ENCODE results near the gene PALM3.

DNA sequence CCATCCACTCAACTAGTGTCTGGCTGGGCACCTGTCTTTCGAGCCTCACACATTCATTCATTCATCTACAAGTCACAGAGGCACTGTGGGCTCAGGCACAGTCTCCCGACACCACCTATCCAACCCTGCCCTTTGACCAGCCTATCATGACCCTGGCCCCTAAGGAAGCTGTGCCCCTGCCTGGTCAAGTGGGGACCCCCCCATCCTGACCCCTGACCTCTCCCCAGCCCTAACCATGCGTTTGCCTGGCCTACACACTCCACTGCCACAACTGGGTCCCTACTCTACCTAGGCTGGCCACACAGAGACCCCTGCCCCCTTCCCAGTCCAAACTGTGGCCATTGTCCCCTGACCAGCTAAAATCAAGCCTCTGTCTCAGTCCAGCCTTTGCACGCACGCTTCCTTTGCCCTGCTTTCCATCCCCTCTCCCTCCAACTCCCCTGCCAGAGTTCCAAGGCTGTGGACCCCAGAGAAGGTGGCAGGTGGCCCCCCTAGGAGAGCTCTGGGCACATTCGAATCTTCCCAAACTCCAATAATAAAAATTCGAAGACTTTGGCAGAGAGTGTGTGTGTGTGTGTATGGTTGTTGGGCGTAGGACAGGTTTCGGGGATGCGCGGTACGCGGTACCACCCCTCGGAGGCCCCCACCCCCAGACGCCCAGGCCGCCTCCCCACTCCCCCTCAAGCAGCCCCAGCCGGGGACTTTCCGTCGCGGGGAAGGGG lies 30.7 kb downstream of the PALM3 start:
- TF ChIP-seq POLR2A (IDR thresholded peaks at IDR 0.05) (no peak), POLR2AphosphoS5 (IDR thresholded peaks at IDR 0.05) (no peak)
- TF ChIP-seq, protein P1, sequence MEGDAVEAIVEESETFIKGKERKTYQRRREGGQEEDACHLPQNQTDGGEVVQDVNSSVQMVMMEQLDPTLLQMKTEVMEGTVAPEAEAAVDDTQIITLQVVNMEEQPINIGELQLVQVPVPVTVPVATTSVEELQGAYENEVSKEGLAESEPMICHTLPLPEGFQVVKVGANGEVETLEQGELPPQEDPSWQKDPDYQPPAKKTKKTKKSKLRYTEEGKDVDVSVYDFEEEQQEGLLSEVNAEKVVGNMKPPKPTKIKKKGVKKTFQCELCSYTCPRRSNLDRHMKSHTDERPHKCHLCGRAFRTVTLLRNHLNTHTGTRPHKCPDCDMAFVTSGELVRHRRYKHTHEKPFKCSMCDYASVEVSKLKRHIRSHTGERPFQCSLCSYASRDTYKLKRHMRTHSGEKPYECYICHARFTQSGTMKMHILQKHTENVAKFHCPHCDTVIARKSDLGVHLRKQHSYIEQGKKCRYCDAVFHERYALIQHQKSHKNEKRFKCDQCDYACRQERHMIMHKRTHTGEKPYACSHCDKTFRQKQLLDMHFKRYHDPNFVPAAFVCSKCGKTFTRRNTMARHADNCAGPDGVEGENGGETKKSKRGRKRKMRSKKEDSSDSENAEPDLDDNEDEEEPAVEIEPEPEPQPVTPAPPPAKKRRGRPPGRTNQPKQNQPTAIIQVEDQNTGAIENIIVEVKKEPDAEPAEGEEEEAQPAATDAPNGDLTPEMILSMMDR (IDR thresholded peaks at IDR 0.05), result no peak
